B cell (primary cell): Measurements from ENCODE around the gene LLCFC1.

Experiments used
- CTCF ChIP-seq: fragments of 200-600 bp; IDR thresholded peaks from one replicate; pipeline ENCODE4 v1.8.0; 2022; ENCODE audit warnings: antibody characterized with exemption, mild to moderate bottlenecking
- EZH2 ChIP-seq: IDR thresholded peaks from 2 replicates; pipeline ENCODE4 v1.6.1; 2012; ENCODE audit warnings: borderline replicate concordance, low read depth, mild to moderate bottlenecking, moderate library complexity, low read length; ENCODE audit not compliant: insufficient read depth, poor library complexity, severe bottlenecking

DNA sequence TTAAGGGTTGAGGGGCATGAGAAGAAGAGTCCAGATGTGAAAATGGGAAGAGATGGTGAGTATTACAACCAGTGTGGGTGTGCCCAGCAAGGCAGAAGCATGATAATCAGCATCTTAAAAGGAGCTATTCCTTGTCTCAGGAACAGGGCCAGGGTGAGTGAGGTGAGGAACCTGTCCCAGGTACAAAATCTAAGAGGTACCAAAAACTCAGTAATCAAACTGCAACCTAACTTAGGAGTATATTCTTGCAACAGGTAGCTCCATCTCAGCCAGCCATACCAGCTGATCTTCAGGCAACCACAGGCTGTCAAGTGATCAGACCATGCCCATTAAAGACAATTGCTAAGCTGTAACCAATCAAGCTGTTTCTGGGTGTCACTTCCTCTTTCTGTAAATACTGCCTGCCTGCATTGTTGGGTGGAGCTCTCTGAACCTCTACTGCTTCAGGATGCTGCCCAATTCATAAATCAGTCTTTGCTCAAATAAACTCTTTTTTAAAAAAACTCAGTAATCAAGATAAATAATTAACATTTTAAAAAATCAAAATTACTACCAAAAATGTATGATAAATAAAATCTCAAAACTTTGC lies 15.5 kb downstream of the LLCFC1 start:
- TF ChIP-seq CTCF (no peak), EZH2 (no peak)
